SK-N-SH (cell line): Measurements from ENCODE around the gene DAB2IP. TPM values are rescaled to one million over a fixed set of nuclear protein-coding genes. Genes with fewer than 3 reads are reported as not detected.

ENCODE experiments used
- CTCF ChIA-PET: fragments of 300-600, 350-600 bp; formaldehyde crosslinking; extraction: SDS; loops from one replicate; lab custom pipeline; 2021; lab: Yijun Ruan, JAX
- POLR2A ChIA-PET: fragments of 350-600 bp; sonication (Branson Sonifier 250); formaldehyde crosslinking; extraction: SDS; loops from one replicate; lab custom pipeline; 2020; ENCODE audit warnings: antibody characterized with exemption, inconsistent platforms; lab: Yijun Ruan, JAX
- DNase-seq: peaks from one replicate; pipeline ENCODE4 v3.0.0; 2012
- H2AFZ ChIP-seq: fragments of 200-600 bp; sonication (generic); 2 replicates; pipeline ENCODE4 v1.8.1; 2016; ENCODE audit warnings: antibody characterized with exemption, mild to moderate bottlenecking, low read depth
- H3F3A ChIP-seq: fragments of 200-600 bp; sonication (generic); replicated peaks from 2 replicates; pipeline ENCODE3; 2016; ENCODE audit warnings: antibody characterized with exemption, mild to moderate bottlenecking; ENCODE audit not compliant: insufficient read depth
- H3K27ac ChIP-seq, 2 experiments: fragments of 200-500 bp in 1 of 2; fragments of 200-600 bp in 1 of 2; sonication (Bioruptor generic) in 1 of 2; sonication (generic), shearing (Covaris generic) in 1 of 2; 2 replicates each; pipeline versions ENCODE4 v1.5.1 to v1.6.1; 2014 to 2016; ENCODE audit warnings: low read depth in 2 of 2, inconsistent platforms in 1 of 2, low read length in 1 of 2, mild to moderate bottlenecking in 1 of 2, mixed read lengths in 1 of 2
- H3K27me3 ChIP-seq: fragments of 200-600 bp; sonication (generic), shearing (Covaris generic); 2 replicates; pipeline ENCODE4 v1.6.1; 2016; ENCODE audit warnings: mixed run types; ENCODE audit not compliant: insufficient read depth
- H3K36me3 ChIP-seq, 2 experiments: fragments of 200-500 bp in 1 of 2; fragments of 200-600 bp in 1 of 2; sonication (Bioruptor generic) in 1 of 2; sonication (generic) in 1 of 2; replicated peaks in 1 of 2; 2 replicates each; pipeline versions ENCODE3 to v1.5.1; 2014 to 2016; ENCODE audit warnings: low read length in 1 of 2, mild to moderate bottlenecking in 1 of 2; ENCODE audit not compliant: insufficient read depth in 2 of 2, control insufficient read depth in 1 of 2
- H3K4me1 ChIP-seq, 2 experiments: fragments of 200-500 bp in 1 of 2; fragments of 200-600 bp in 1 of 2; sonication (Bioruptor generic) in 1 of 2; sonication (generic), shearing (Covaris generic) in 1 of 2; 2 replicates each; pipeline versions ENCODE4 v1.5.1 to v1.6.1; 2014 to 2016; ENCODE audit warnings: low read depth in 1 of 2, low read length in 1 of 2, mixed run types in 1 of 2; ENCODE audit not compliant: insufficient read depth in 2 of 2, control insufficient read depth in 1 of 2
- H3K4me2 ChIP-seq: fragments of 200-600 bp; sonication (generic), shearing (Covaris generic); 2 replicates; pipeline ENCODE4 v1.6.1; 2017; ENCODE audit warnings: mixed run types
- H3K4me3 ChIP-seq, 2 experiments: fragments of 200-500 bp in 1 of 2; fragments of 200-600 bp in 1 of 2; sonication (Bioruptor generic) in 1 of 2; sonication (generic), shearing (Covaris generic) in 1 of 2; 2 replicates each; pipeline versions ENCODE4 v1.5.1 to v1.8.1; 2014 to 2016; ENCODE audit warnings: low read depth in 2 of 2, inconsistent platforms in 1 of 2, low read length in 1 of 2, mild to moderate bottlenecking in 1 of 2, mixed read lengths in 1 of 2, moderate library complexity in 1 of 2
- H3K79me2 ChIP-seq: fragments of 200-600 bp; sonication (generic); 2 replicates; pipeline ENCODE4 v1.8.1; 2017; ENCODE audit warnings: mild to moderate bottlenecking; ENCODE audit not compliant: insufficient read depth
- H3K9ac ChIP-seq: fragments of 200-600 bp; sonication (generic); 2 replicates; pipeline ENCODE4 v1.6.1; 2017; ENCODE audit warnings: mixed run types
- H3K9me2 ChIP-seq: fragments of 200-600 bp; sonication (generic); 2 replicates; pipeline ENCODE4 v1.6.1; 2017; ENCODE audit warnings: mixed run types
- H3K9me3 ChIP-seq: fragments of 200-600 bp; sonication (generic); 2 replicates; pipeline ENCODE4 v1.6.1; 2017; ENCODE audit warnings: mixed run types, mild to moderate bottlenecking, moderate library complexity
- H4K20me1 ChIP-seq: fragments of 200-600 bp; sonication (generic); 2 replicates; pipeline ENCODE4 v1.6.1; 2017; ENCODE audit warnings: mild to moderate bottlenecking, mixed run types; ENCODE audit not compliant: insufficient read depth
- CHD2 ChIP-seq: fragments of 150-350 bp; IDR thresholded peaks from 2 replicates; pipeline ENCODE4 v1.6.1; 2018; ENCODE audit warnings: low read length; ENCODE audit not compliant: partially characterized antibody
- CTCF ChIP-seq: fragments of 200-600 bp; sonication (generic); IDR thresholded peaks from 2 replicates; pipeline ENCODE4 v1.6.1; 2017; ENCODE audit warnings: antibody characterized with exemption, mild to moderate bottlenecking, moderate library complexity
- EP300 ChIP-seq, 2 experiments: IDR thresholded peaks; 2 replicates each; pipeline versions ENCODE4 v1.4.0 to v1.6.1; 2012; ENCODE audit warnings: borderline replicate concordance in 1 of 2, low read depth in 1 of 2, low read length in 1 of 2
- EZH2phosphoT487 ChIP-seq: fragments of 200-600 bp; sonication (generic); IDR thresholded peaks from 2 replicates; pipeline ENCODE4 v1.6.1; 2017; ENCODE audit warnings: low read depth, mixed run types, mild to moderate bottlenecking, antibody characterized with exemption, moderate library complexity, borderline replicate concordance
- FOXM1 ChIP-seq: IDR thresholded peaks from 2 replicates; pipeline ENCODE4 v1.4.0; 2012; ENCODE audit warnings: low read depth, mild to moderate bottlenecking
- GABPA ChIP-seq: IDR thresholded peaks from 2 replicates; pipeline ENCODE4 v1.4.0; 2012; ENCODE audit warnings: low read depth, mild to moderate bottlenecking
- GATA2 ChIP-seq: sonication (generic); formaldehyde crosslinking; IDR thresholded peaks from 2 replicates; pipeline ENCODE4 v1.5.0; 2020; ENCODE audit warnings: mild to moderate bottlenecking, missing genetic modification reagents
- JUND ChIP-seq: IDR thresholded peaks from 2 replicates; pipeline ENCODE4 v1.4.0; 2012
- MEF2A ChIP-seq: IDR thresholded peaks from 2 replicates; pipeline ENCODE4 v1.4.0; 2012; ENCODE audit warnings: low read depth, borderline replicate concordance
- NRF1 ChIP-seq: IDR thresholded peaks from 2 replicates; pipeline ENCODE4 v1.6.1; 2012; ENCODE audit warnings: low read depth, mild to moderate bottlenecking, low read length
- RAD21 ChIP-seq: IDR thresholded peaks from 2 replicates; pipeline ENCODE4 v1.6.1; 2012; ENCODE audit warnings: mild to moderate bottlenecking, low read length
- RCOR1 ChIP-seq: fragments of 150-350 bp; IDR thresholded peaks from 2 replicates; pipeline ENCODE4 v1.6.1; 2017; ENCODE audit warnings: antibody characterized with exemption, low read length
- REST ChIP-seq: IDR thresholded peaks from 2 replicates; pipeline ENCODE4 v1.6.1; 2012; ENCODE audit warnings: mild to moderate bottlenecking, low read depth, low read length, moderate library complexity
- SIN3A ChIP-seq: IDR thresholded peaks from 2 replicates; pipeline ENCODE4 v1.6.1; 2012; ENCODE audit warnings: low read depth, mild to moderate bottlenecking, low read length, moderate library complexity, borderline replicate concordance
- SMC3 ChIP-seq: IDR thresholded peaks from 2 replicates; pipeline ENCODE4 v1.6.1; 2012; ENCODE audit warnings: low read depth, low read length, improper control_type of control experiment
- TCF12 ChIP-seq: IDR thresholded peaks from 2 replicates; pipeline ENCODE4 v1.4.0; 2012
- YY1 ChIP-seq: IDR thresholded peaks from 2 replicates; pipeline ENCODE4 v1.4.0; 2012; ENCODE audit warnings: low read depth, mild to moderate bottlenecking
- WGBS: methylation state at CpG from one replicate; pipeline ENCODE4 v1.1.6; 2017; ENCODE audit warnings: low lambda C conversion rate; 5-methylcytosine and 5-hydroxymethylcytosine counted together
- polyA plus RNA-seq, 3 experiments: library from polyadenylated mRNA; depleted of rRNA; stranded (reverse); fragments of >200 nt; gene quantifications; 2 replicates each; pipeline ENCODE4 v1.2.3, GENCODE V29; 2012
- TF ChIP-seq, protein P1 (sequence below): IDR thresholded peaks from 2 replicates; pipeline ENCODE4; 2012

The DAB2IP gene
- polyA plus RNA-seq, 1 of the 3 experiments (the other 2 are of a cell fraction) = 21.4 TPM

- TF ChIP-seq, protein P1, sequence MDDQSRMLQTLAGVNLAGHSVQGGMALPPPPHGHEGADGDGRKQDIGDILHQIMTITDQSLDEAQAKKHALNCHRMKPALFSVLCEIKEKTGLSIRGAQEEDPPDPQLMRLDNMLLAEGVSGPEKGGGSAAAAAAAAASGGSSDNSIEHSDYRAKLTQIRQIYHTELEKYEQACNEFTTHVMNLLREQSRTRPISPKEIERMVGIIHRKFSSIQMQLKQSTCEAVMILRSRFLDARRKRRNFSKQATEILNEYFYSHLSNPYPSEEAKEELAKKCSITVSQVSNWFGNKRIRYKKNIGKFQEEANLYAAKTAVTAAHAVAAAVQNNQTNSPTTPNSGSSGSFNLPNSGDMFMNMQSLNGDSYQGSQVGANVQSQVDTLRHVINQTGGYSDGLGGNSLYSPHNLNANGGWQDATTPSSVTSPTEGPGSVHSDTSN = no peak
Observed at GRCh38 chr9:121685146-121685794, 33.8 kb downstream of the DAB2IP start (continued).

DNA sequence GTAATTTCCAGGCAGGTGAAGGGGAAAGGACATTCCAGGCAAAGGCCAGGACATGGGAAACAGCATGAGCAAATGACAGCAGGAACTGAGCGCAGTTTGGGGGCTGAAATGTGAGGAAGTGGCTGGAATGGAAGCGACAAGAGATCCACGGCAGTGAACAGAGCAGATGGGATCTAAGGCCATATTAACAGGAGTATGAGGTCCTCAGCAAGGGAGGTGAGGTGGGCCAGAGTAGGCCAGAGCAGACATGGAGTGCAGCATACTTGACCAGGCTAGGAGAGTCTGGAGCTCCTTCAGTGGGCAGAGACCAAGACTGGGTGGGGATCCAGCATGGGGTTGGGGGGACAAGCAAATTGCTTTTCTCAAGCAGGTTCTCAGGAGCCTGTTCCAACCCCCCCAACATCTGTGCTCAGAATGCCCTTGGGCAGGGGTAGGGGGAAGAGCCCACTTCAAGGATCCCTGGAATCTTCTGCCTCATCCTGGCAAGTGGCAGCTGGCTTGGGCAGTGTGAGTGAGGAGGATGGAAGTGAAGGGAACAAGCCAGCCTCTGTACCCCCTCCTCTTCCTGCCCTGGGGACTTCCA lies 34.5 kb downstream of the DAB2IP start:
- CTCF ChIA-PET = interaction anchor here (0.6 to 13.8 kb wide), 8 partner anchors 12 to 311 kb away, joined by 3 to 194 read pairs (median 14); no protein-coding TSS in a partner anchor
- DNase-seq = no peak
- H3K9me3 ChIP-seq = no peaks in the 10 kb centered on the region

DNA sequence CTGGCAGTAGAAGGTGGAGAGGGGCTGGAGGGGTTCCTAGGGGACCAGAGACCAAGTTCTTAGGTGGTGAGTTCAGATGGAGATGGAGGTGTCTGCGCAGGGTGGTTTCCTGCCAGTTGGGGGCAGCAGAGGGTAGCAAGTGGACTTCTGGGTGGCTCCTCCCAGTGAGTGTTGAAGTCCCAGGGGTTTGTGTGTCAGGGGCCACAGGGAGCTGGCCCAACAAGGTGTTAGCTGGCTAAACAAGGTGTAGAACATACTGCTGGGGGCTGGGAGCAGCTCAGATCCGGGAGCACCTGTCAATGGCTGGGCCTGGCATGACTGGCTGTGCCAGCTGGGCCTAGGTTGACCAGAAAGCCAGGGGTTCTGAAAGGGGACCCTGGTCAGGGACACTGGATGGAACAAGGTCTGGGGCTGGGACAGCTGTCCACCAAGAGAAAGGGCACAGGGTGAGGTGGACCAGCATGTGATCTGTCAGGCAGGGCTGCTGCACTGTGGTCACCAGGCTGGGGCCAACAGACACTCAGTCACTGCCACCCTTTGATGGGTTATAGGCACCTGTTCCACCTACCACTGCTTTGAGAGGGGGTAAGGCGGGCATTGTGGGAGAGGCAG lies 35.6 kb downstream of the DAB2IP start:
- POLR2A ChIA-PET = no interaction called here
- no peaks in the 10 kb centered on the region for H3K9me3 ChIP-seq
- H3K9me2 ChIP-seq = no peaks in the 10 kb centered on the region
- no peak overlapping the region for H3K4me2 ChIP-seq
- peaks cover 0 to 4% of the 10 kb centered on the region in 2 experiments; a peak in 1 of 4 replicates for H3K4me1 ChIP-seq
- no peaks in the 10 kb centered on the region for H3K27me3 ChIP-seq
- no peak overlapping the region for H3K27ac ChIP-seq
- no peak overlapping the region for H2AFZ ChIP-seq
- H3K36me3 ChIP-seq = peaks cover 0 to 4% of the 10 kb centered on the region in 2 experiments
- H3K79me2 ChIP-seq = no peaks in the 10 kb centered on the region
- TF ChIP-seq RAD21 (peak; percentile 89), REST (no peak), YY1 (no peak), GATA2 (CRISPR knock-in tag) (no peak), GABPA (no peak), CHD2 (no peak), RCOR1 (no peak), CTCF (peak; percentile 93), NRF1 (0 out of 2 replicates have a peak, but pooled peaks have one; percentile 5), SMC3 (peak; percentile 88), SIN3A (no peak), TCF12 (no peak)
- peak; percentile 85 for DNase-seq
- WGBS = 41% methylated on average over 3 of the region's 3 CpGs
- H3K9ac ChIP-seq = no peak overlapping the region
- peaks cover 12% of the 10 kb centered on the region; the same call in 1 of the 2 replicates for H4K20me1 ChIP-seq
- H3F3A ChIP-seq = peaks cover 11% of the 10 kb centered on the region
- no peak overlapping the region; a peak in 1 of 4 replicates for H3K4me3 ChIP-seq
- CTCF ChIA-PET = interaction anchor here (0.6 to 13.8 kb wide), 54 partner anchors 9 to 578 kb away, joined by 3 to 194 read pairs (median 4); partner anchors contain the start of genes MRRF and RBM18

More for the DNA sequence above, 34.5 kb downstream of the DAB2IP start:
- no peak overlapping the region for H2AFZ ChIP-seq
- no peak overlapping the region for H3K4me2 ChIP-seq
- no peak for TF ChIP-seq EZH2phosphoT487
- no peak for TF ChIP-seq YY1
- TF ChIP-seq MEF2A = no peak
- TF ChIP-seq TCF12 = no peak
- no peak for TF ChIP-seq GATA2 (CRISPR knock-in tag)
- no peak for TF ChIP-seq NRF1
- TF ChIP-seq EP300 (IDR thresholded peaks at IDR 0.05; ENCODE audit: borderline replicate concordance in 1 of 2, low read depth in 1 of 2, low read length in 1 of 2) = no peak
- no peak for TF ChIP-seq FOXM1
- no peak for TF ChIP-seq CHD2
- TF ChIP-seq JUND = no peak
- no peaks in the 10 kb centered on the region for H3F3A ChIP-seq
- POLR2A ChIA-PET = no interaction called here
- no peak overlapping the region for H3K9ac ChIP-seq
- H3K9me2 ChIP-seq = no peaks in the 10 kb centered on the region
- no peaks in the 10 kb centered on the region for H3K27me3 ChIP-seq
- H3K4me3 ChIP-seq = no peak overlapping the region
- H3K27ac ChIP-seq = no peak overlapping the region
- 89% methylated on average over 3 of the region's 3 CpGs for WGBS
- no peaks in the 10 kb centered on the region for H3K79me2 ChIP-seq
- 0 out of 2 replicates have a peak, but pooled peaks cover 4% of the 10 kb centered on the region for H4K20me1 ChIP-seq
- peaks cover 0 to 4% of the 10 kb centered on the region in 2 experiments; a peak in 1 of 4 replicates for H3K4me1 ChIP-seq
- H3K36me3 ChIP-seq = peaks cover 7 to 11% of the 10 kb centered on the region in 2 experiments
